Adrenal gland (tissue), 5 donors: Measurements from ENCODE around the gene LBP.

Experiments
- POLR2A ChIP-seq, 2 donors: fragments of 450-650 bp; IDR thresholded peaks; one replicate each; pipeline ENCODE4 v1.6.1; 2017; ENCODE audit warnings: antibody characterized with exemption in 2 of 2, mild to moderate bottlenecking in 2 of 2, moderate library complexity in 1 of 2
- TF ChIP-seq, protein P1 (sequence below), 6 experiments: fragments of 450-650 bp in 4 of 6; fragments of 200-600 bp in 2 of 6; sonication (generic) in 1 of 6; IDR thresholded peaks; 1 replicate in 5 of 6; 2 replicates in 1 of 6; pipeline versions ENCODE4 v1.5.1 to v1.8.0; 2016 to 2021; ENCODE audit warnings: antibody characterized with exemption in 6 of 6, mild to moderate bottlenecking in 2 of 6, moderate library complexity in 1 of 6
- donor health status: DM: no; HTN: no; CAD: no.

DNA sequence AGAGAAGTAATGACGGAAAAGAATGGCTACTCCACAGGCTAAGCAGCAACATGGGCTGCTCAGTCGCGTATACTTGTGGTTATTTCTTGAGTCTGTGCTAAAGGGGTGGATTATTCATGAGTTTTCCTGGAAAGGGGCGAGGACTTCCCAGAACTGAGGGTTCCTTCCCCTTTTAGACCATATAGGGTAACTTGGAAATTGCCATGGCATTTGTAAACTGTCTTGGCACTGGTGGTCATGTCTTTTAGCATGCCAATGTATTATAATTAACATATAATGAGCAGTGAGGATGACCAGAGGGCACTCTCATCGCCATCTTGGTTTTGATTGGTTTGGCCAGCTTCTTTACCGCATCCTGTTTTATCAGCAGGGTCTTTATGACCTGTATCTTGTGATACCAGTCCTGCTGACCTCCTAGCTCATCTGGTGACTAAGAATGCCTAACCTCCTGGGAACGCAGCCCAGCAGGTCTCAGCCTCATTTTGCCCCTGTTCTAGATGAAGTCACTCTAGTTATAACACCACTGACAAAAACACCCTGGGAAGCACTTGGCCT, 11.4 kb downstream of the LBP start:
- TF ChIP-seq, protein P1, sequence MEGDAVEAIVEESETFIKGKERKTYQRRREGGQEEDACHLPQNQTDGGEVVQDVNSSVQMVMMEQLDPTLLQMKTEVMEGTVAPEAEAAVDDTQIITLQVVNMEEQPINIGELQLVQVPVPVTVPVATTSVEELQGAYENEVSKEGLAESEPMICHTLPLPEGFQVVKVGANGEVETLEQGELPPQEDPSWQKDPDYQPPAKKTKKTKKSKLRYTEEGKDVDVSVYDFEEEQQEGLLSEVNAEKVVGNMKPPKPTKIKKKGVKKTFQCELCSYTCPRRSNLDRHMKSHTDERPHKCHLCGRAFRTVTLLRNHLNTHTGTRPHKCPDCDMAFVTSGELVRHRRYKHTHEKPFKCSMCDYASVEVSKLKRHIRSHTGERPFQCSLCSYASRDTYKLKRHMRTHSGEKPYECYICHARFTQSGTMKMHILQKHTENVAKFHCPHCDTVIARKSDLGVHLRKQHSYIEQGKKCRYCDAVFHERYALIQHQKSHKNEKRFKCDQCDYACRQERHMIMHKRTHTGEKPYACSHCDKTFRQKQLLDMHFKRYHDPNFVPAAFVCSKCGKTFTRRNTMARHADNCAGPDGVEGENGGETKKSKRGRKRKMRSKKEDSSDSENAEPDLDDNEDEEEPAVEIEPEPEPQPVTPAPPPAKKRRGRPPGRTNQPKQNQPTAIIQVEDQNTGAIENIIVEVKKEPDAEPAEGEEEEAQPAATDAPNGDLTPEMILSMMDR (IDR thresholded peaks at IDR 0.05): no peak
- no peak for TF ChIP-seq POLR2A (IDR thresholded peaks at IDR 0.05)
